ENCODE measurements around the gene YPEL1. TPM values are rescaled to one million over a fixed set of nuclear protein-coding genes. Genes with fewer than 3 reads are reported as not detected.

Gene YPEL1
- total RNA-seq, 1 experiment from 2014 or later = 3.1 TPM

DNA sequence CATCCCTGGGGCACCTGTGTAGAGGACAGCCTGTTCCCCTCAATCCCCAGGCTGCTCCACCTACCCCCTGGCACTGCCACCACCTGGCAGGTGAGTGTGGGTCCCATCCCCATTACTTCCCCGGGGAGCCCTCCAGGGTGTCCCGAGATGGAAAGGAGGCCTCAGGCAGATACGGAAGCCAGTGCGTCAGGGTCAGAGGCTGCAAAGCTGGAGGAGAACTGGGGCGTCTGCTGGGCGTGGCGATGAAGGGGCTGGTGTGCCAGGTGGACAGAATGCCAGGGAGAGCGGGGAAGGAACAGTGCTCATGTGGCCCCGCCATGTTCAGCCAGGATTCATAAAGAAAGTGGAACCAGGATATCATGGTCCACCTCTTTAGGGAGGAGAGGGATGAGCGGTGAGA lies 7.8 kb downstream of the YPEL1 start:
- Histone ChIP-seq H3K4me1 (ENCODE audit: control insufficient read depth in 1 of 2, insufficient read depth in 2 of 2, low read length in 2 of 2) (peaks cover 0 to 6% of the 10 kb centered on the region in 2 experiments; a peak in 1 of 4 replicates), H3K9me2 (ENCODE audit: insufficient read depth) (no peaks in the 10 kb centered on the region), H3K27me3 (ENCODE audit: insufficient read depth, low read length) (no peaks in the 10 kb centered on the region), H3K9ac (ENCODE audit: low read length) (no peak overlapping the region), H3K4me3 (replicated peaks in 1 of 2; ENCODE audit: low read depth in 1 of 2, low read length in 2 of 2) (no peak overlapping the region), H4K20me1 (ENCODE audit: insufficient read depth) (no peaks in the 10 kb centered on the region), H3K9me3 (ENCODE audit: control insufficient read depth in 1 of 2, insufficient read depth in 1 of 2, low read depth in 1 of 2, low read length in 2 of 2) (no peaks in the 10 kb centered on the region), H3K36me3 (ENCODE audit: control insufficient read depth in 1 of 2, insufficient read depth in 2 of 2, low read length in 2 of 2) (no peaks in the 10 kb centered on the region), H3K4me2 (ENCODE audit: low read length) (no peak overlapping the region), H2AFZ (ENCODE audit: low read depth, low read length, poor library complexity, severe bottlenecking) (no peak overlapping the region), H3K27ac (ENCODE audit: low read depth, low read length) (no peak overlapping the region), H3K79me2 (ENCODE audit: insufficient read depth, low read length) (no peaks in the 10 kb centered on the region)
- DNase-seq (ENCODE audit: low read depth, low spot score) (no peak), ATAC-seq (no peak)
- ChIA-PET RAD21 (ENCODE audit: low non-redundant PET in 1 of 2, low total read pairs in 2 of 2, uncharacterized antibody in 2 of 2, unreplicated experiment in 2 of 2) (no interaction called here), POLR2A (no interaction called here), CTCF (interaction anchor here (1.2 kb wide), 1 partner anchor 14 kb away, joined by 3 read pairs; no protein-coding TSS in a partner anchor)
- TF ChIP-seq ELF1 (IDR thresholded peaks at IDR 0.05; ENCODE audit: borderline replicate concordance, low read depth) = no peak
- no peak for TF ChIP-seq CTCF (IDR thresholded peaks at IDR 0.05 in 2 of 3, conservative IDR thresholded peaks at IDR 0.05 in 1 of 3; ENCODE audit: borderline replicate concordance in 1 of 3, insufficient read depth in 1 of 3, low read depth in 2 of 3, low read length in 2 of 3)
- TF ChIP-seq ATF3 (IDR thresholded peaks at IDR 0.05) = no peak
- no peak for TF ChIP-seq EZH2phosphoT487 (IDR thresholded peaks at IDR 0.05; ENCODE audit: borderline replicate concordance)
- no peak for TF ChIP-seq RAD21 (IDR thresholded peaks at IDR 0.05; ENCODE audit: low read depth)
- TF ChIP-seq, protein P1, sequence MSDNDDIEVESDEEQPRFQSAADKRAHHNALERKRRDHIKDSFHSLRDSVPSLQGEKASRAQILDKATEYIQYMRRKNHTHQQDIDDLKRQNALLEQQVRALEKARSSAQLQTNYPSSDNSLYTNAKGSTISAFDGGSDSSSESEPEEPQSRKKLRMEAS (IDR thresholded peaks at IDR 0.05) = no peak
- no peak for TF ChIP-seq JUND (IDR thresholded peaks at IDR 0.05)
- TF ChIP-seq CBX3 (IDR thresholded peaks at IDR 0.05; ENCODE audit: low read depth) = no peak
- TF ChIP-seq POLR2A (IDR thresholded peaks at IDR 0.05; ENCODE audit: borderline replicate concordance, extremely low read depth, insufficient read depth, insufficient read length) = no peak
- TF ChIP-seq ZBTB33 (IDR thresholded peaks at IDR 0.05; ENCODE audit: extremely low read depth, insufficient replicate concordance, low read length) = no peak
- no TSS peak for BruUV-seq (replicated peaks)
- intact Hi-C loops (cut with micrococcal nuclease) = no loop called here
